Parathyroid adenoma (tissue), 2 donors: ENCODE measurements around the gene ZNF664.

Experiments
- H2AFZ ChIP-seq: fragments of 300-600 bp; sonication (generic); one replicate; pipeline ENCODE4 v1.7.0; 2017; ENCODE audit warnings: antibody characterized with exemption, mild to moderate bottlenecking
- H3K27ac ChIP-seq: fragments of 300-600 bp; sonication (generic); one replicate; pipeline ENCODE4 v1.7.0; 2017
- H3K27me3 ChIP-seq: fragments of 300-600 bp; sonication (generic); one replicate; pipeline ENCODE4 v1.7.0; 2017; ENCODE audit warnings: low read length; ENCODE audit not compliant: control insufficient read depth, insufficient read depth
- H3K36me3 ChIP-seq: fragments of 300-600 bp; sonication (generic); one replicate; pipeline ENCODE4 v1.7.0; 2017; ENCODE audit warnings: low read length; ENCODE audit not compliant: control insufficient read depth, insufficient read depth
- H3K4me1 ChIP-seq: fragments of 300-600 bp; sonication (generic); one replicate; pipeline ENCODE4 v1.7.0; 2017; ENCODE audit warnings: control low read depth
- H3K4me2 ChIP-seq: fragments of 300-600 bp; sonication (generic); one replicate; pipeline ENCODE4 v1.7.0; 2017; ENCODE audit warnings: low read length
- H3K4me3 ChIP-seq: fragments of 300-600 bp; sonication (generic); one replicate; pipeline ENCODE4 v1.7.0; 2017; ENCODE audit warnings: low read depth, low read length
- H3K79me2 ChIP-seq: fragments of 300-600 bp; sonication (generic); one replicate; pipeline ENCODE4 v1.7.0; 2017; ENCODE audit warnings: control low read depth
- H3K9ac ChIP-seq: fragments of 300-600 bp; sonication (generic); one replicate; pipeline ENCODE4 v1.7.0; 2017; ENCODE audit warnings: mild to moderate bottlenecking
- H3K9me3 ChIP-seq: fragments of 300-600 bp; sonication (generic); one replicate; pipeline ENCODE4 v1.7.0; 2017; ENCODE audit warnings: low read length; ENCODE audit not compliant: control insufficient read depth
- CTCF ChIP-seq: fragments of 300-600 bp; sonication (generic); IDR thresholded peaks from one replicate; pipeline ENCODE4 v1.7.0; 2017; ENCODE audit warnings: antibody characterized with exemption, mild to moderate bottlenecking
- donor health status: primary hyperparathyroidism.

ZNF664 gene

GRCh38 chr12:123948401-123948795 is 24.6 kb upstream of the ZNF664 start:
- Histone ChIP-seq H3K27me3 (no peaks in the 10 kb centered on the region), H3K27ac (no peak overlapping the region), H3K36me3 (no peaks in the 10 kb centered on the region), H3K79me2 (peaks cover 30% of the 10 kb centered on the region), H3K9me3 (no peaks in the 10 kb centered on the region), H3K4me3 (no peak overlapping the region), H2AFZ (no peak overlapping the region), H3K4me1 (no peaks in the 10 kb centered on the region), H3K9ac (no peak overlapping the region), H3K4me2 (no peak overlapping the region)
- TF ChIP-seq CTCF = no peak

GRCh38 chr12:123948796-123949769 is 23.9 kb upstream of the ZNF664 start:
- H3K9ac ChIP-seq = no peak overlapping the region
- TF ChIP-seq CTCF = no peak
- no peak overlapping the region for H3K27ac ChIP-seq
- H2AFZ ChIP-seq = no peak overlapping the region
- no peak overlapping the region for H3K4me2 ChIP-seq
- no peak overlapping the region for H3K4me3 ChIP-seq
- H3K9me3 ChIP-seq = no peaks in the 10 kb centered on the region
- no peaks in the 10 kb centered on the region for H3K4me1 ChIP-seq
- H3K79me2 ChIP-seq = peaks cover 34% of the 10 kb centered on the region
- H3K36me3 ChIP-seq = no peaks in the 10 kb centered on the region
- no peaks in the 10 kb centered on the region for H3K27me3 ChIP-seq

GRCh38 chr12:123949770-123950165 is 23.2 kb upstream of the ZNF664 start:
- no peaks in the 10 kb centered on the region for H3K27me3 ChIP-seq
- peaks cover 38% of the 10 kb centered on the region for H3K79me2 ChIP-seq
- no peaks in the 10 kb centered on the region for H3K9me3 ChIP-seq
- no peak overlapping the region for H3K9ac ChIP-seq
- no peak overlapping the region for H3K4me2 ChIP-seq
- no peaks in the 10 kb centered on the region for H3K4me1 ChIP-seq
- H3K27ac ChIP-seq = no peak overlapping the region
- no peaks in the 10 kb centered on the region for H3K36me3 ChIP-seq
- H2AFZ ChIP-seq = no peak overlapping the region
- H3K4me3 ChIP-seq = no peak overlapping the region
- no peak for TF ChIP-seq CTCF

- H3K4me3 ChIP-seq = no peak overlapping the region
- no peaks in the 10 kb centered on the region for H3K4me1 ChIP-seq
- H3K9me3 ChIP-seq = no peaks in the 10 kb centered on the region
- no peaks in the 10 kb centered on the region for H3K27me3 ChIP-seq
- no peak for TF ChIP-seq CTCF
- H3K4me2 ChIP-seq = no peak overlapping the region
- H2AFZ ChIP-seq = no peak overlapping the region
- H3K27ac ChIP-seq = no peak overlapping the region
- H3K36me3 ChIP-seq = no peaks in the 10 kb centered on the region
- no peak overlapping the region for H3K9ac ChIP-seq
- peaks cover 38% of the 10 kb centered on the region for H3K79me2 ChIP-seq
Observed at GRCh38 chr12:123950476-123951349, 22.3 kb upstream of the ZNF664 start.
